HG03097 (cell line): Measurements from ENCODE around the gene PTTG2.

Source experiments
- ATAC-seq: cut with Tn5 transposase; IDR thresholded peaks from one replicate; pipeline ENCODE4 v1.9.1; 2021; ENCODE audit not compliant: unreplicated experiment, low FRiP score

PTTG2 gene

DNA sequence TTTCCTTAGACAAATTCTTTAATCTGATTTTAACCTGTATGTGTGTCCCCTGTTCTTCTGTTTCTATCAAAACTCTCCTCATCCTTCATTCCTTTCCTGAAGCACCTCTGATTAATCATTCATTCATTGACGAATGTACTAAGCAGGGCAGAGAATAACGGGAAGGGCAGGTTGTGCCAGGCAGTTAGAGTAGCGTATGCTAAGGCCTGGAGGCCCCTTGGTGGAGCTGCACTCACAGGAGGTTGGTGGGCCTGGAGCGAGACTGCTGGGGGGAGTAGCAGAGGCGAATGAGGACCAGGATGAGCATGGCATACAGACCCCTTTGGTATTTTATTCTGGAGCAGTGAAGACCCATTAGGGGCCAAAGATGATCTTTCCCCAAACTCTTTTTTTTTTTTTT is 22.5 kb downstream of the PTTG2 start:
- no peak for ATAC-seq

DNA sequence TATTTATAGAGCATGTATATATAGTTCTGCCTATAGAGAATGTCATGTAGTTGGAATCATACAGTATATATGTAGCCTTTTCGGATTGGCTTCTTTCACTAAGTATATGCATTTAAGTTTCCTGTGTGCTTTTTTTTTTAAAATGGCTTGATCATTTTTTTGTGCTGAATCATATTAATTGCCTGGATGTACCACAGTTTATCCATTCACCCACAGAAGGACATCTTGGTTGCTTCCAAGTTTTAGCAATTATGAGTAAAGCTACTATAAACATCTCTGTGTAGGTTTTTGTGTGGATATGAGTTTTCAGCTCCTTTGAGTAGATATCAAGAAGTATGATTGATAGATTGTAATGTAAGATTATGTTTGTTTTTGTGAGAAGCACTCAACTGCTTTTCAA is 23.8 kb downstream of the PTTG2 start:
- ATAC-seq = no peak

- ATAC-seq = no peak
These were observed 25.6 kb downstream of the PTTG2 start for GRCh38 chr4:37985730-37986275.

DNA sequence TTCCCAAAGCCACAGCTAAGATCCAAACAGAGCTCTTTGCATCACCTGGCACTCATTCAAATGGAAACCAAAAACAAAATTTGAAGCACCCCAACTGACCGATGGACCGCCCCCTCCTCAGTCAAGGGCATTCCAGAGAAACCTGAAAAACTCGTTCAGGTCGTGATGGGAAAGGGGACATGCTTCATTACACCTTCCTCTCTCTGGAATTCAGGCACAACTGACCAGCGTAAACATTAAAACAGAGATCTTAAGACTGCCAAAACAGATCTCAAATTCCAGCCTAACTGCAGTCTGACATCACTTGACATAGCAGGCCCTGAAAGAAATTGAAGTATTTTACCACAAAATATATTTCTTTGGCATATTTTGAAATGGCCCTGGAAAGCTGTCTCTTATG is 28.5 kb downstream of the PTTG2 start:
- ATAC-seq = no peak

DNA sequence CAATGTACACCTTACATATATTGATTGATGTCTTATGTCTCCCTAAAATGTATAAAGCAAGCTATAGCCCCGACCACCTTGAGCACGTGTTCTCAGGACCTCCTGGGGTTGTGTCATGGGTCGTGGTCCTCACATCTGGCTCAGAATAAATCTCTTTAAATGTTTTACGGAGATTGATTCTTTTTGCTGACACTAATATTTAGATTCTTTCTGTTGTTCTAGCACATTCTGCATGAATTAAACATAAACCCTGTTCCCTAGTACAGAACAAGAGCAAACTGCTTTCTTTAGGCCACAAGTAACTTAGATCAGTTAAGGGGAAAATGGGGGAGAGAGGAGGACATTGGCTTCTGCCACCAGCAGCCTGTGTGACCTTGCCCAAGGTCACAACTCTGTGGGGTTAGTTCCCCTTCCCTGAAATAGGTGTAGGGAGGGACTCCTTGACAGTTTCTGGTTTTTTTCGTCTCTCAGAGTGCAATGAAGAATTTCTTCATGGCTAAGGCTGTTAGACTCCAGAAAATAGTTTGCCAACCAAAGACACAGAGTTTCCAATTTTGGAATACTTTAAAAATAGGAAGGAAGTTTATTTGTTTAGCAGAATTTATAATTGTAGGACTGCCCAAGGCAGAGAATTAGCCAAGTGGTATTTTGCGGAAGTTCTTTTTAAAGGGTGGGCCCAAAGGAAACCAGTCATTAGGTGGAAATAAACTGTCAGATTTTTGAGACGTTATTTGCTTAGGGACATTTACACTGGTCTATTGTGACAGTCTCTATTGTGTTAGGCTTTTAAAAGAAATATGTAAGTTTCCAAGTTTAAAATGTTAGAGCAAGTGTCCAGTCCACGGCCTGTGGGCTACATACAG is 29.4 kb downstream of the PTTG2 start:
- no peak for ATAC-seq

GRCh38 chr4:37990731-37991245 is 30.6 kb downstream of the PTTG2 start:
- no peak for ATAC-seq

- ATAC-seq = no peak
These were observed 31.6 kb downstream of the PTTG2 start for GRCh38 chr4:37991623-37992410.

DNA sequence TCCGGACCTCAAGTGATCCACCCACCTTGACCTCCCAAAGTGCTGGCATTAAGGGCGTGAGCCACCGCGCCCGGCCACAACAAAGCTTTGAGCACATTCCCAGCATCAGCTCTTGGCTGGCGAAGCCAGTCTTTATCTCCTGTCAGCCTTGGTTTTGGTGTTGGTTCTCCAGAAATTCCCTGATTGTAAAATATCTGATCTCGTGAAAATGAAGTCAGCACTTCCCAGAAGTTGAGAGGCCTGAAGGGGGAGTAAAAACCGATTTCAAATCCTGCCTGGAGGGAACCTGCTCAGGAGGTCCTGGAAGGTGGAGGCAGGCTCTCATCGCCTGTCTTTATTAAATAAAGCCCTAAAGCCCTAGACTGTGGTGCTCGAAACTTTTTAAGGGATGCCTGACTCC is 33.6 kb downstream of the PTTG2 start:
- no peak for ATAC-seq

DNA sequence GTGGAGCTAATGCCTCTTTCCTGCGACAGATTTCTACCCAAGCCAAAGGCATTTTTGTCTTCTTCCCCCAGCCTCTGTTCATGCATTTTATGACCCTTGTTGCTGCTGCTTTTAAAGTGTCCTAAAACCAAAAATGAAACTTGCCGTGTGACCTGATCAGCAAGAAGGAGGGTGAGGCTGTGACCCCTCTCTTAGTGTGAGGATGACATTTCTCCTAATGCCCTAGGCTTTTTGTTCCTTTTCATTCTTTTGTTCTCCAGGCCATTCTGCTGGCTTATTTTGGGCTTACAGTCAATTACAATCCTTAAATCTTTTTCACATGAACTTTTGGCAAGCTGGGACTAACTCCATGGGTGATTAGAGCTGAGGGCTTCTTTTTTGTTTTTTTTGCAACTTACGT is 34.4 kb downstream of the PTTG2 start:
- ATAC-seq = no peak

- ATAC-seq = no peak
These were observed 35.2 kb downstream of the PTTG2 start for GRCh38 chr4:37995299-37995821.

DNA sequence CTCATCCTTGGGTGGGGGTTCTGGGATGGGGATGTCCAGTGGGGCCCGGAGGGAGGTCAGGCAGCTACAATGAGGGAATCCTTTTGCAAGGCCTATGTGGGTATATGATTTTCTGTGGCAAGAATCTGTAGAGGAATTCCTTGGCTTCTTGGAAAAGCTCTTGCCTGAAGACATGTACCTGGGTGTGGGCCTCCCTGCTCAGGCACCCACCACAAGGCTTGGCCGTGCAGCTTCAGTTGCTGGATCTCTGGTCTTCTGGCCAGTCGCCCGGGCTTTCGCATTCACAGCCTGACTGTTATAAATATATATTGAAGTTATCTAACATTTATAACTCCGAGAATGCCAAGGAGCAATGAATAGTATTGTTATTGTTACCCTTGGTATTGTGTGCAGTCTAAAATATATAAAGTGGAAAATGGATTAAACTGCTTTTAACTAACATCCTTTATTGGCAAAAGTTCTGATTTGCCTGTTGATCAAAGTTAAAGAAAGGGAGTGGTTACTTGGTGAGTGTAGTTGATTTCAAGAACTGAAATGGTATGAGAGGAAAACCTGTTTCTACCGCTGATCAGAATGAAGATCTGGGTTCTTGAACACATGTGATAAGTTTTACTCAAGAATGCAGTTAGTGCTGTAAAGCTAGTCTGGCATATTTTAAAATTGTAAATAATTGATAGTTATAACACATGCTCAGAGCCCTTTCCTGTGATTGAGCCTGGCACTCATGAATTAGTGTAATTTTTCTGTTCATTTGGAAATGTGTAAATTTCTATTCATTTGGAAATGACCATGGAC is 36.0 kb downstream of the PTTG2 start:
- ATAC-seq = no peak

DNA sequence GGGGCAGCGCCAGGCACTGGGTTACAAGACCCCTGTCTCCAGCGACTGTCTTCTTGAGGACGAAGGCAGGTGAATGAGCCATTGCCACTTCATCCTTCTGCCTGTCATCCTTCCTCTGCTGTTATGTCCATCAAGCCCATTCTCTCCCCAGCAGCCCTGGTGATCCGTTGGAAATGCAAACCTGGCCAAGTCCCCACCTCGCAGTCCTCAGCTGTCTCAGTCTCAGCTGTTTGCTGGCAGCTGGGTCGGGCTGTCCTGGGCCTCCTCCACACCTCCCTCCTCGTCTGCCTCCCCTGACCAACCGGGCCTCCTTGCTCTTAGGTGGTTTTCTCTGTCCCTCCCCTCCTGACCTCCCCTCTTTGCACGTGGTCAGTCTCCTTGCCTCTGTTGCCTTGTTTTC is 38.0 kb downstream of the PTTG2 start:
- no peak for ATAC-seq

DNA sequence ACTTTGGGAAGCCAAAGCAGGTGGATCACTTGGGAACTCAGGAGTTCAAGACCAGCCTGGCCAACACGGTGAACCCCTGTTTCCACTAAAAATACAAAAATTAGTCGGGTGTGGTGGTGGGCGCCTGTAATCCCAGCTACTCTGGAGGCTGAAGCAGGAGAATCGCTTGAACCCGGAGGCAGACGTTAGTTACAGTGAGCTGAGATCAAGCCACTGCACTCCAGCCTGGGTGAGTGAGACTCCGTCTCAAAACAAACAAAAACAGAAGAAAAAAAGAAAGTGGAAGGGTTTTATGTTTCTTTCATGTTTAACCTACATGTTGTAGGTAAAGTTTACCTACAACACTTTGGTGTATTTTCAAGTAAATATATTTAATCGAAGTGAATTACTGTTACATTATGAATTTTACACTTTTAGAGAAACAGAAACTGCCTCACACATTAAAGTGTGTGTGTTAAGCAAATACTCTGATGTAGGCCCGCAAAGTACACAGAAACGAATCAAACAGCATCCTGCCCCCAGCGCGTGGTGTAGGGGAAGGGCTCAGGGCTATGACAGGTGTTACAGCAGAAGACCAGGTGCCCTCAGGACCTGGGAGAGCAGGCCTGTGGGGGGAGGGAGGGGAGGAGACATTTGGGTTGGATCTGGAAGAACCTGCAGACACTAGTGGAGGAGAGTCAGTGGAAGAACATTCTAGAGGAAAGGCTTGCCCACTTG is 39.0 kb downstream of the PTTG2 start:
- ATAC-seq = no peak

DNA sequence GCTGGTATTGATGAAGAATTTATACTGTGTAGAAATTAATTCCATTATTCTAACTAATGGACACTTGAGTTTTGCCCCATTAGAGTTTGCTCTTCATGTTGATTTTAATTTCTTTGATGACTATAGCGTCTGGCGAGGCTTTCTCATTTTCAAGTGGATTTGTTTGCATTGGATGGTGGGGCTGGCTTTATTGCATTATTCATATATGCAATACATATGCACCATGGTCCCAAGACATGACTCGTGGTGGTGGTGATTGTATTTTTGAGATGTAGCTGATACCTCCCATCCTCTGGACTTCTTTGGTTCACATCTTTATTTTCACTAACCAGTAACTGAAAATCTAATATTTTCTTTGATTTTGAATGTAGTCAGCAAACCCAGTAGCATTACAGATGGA is 39.8 kb downstream of the PTTG2 start:
- ATAC-seq = no peak

DNA sequence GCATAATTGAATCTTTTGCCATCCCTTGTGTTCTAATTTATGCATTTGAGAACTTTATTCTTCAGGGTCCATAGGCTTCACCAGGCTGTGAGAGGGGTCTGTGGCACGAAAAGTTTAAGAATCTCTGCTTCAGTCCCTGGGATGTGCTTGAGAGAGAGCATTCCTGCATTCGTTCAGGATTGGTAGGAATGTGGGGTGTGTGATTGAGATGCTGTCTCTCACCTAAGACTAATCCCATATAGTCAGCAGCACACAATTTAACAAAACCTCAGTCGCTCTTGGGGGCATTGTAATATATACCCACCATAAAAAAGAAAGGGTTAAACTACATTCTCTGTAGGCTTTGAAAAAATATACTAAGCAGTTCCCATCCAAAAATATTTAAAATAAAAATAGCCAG is 41.7 kb downstream of the PTTG2 start:
- no peak for ATAC-seq

GRCh38 chr4:38002451-38003071 is 42.4 kb downstream of the PTTG2 start:
- no peak for ATAC-seq

GRCh38 chr4:38003102-38003501 is 42.9 kb downstream of the PTTG2 start:
- ATAC-seq = no peak

DNA sequence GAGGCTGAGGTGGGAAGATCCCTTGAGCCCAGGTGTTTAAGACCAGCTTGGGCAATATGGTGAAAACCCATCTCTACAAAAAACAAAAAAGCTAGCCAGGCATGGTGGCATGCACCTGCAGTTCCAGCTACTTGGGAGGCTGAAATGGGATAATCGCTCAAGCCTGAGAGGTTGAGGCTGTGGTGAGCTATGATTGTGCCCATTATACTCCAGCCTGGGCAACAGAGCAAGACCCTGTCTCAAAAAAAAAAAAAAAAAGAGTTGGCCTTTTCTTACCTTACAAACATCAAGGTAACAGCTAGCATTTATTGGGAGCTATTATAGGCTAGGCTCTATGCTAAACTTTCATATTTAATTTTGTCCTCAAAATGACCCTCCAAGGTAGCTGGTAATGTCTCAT is 43.4 kb downstream of the PTTG2 start:
- ATAC-seq = no peak

DNA sequence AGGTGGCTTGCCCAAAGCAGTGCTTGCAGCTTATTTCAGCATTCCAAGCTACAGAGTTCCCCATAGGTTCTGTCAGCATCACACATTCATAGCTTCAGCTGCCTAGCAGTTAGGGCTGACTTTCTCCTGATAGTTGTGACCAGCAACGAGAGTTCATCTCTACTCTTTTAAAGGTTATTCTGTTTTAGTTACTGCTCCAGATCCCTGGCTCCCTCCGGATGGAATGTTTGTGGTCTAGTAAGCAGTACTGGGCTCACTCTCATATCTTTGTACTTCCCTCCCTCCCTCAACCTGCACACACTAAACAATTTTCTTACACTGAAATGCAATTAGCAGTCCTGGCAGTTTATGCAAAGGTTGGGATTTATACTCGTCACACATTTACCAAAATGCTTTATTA is 43.9 kb downstream of the PTTG2 start:
- no peak for ATAC-seq
